Measurements from ENCODE around the gene UTY. TPM values are rescaled to one million over a fixed set of nuclear protein-coding genes. Genes with fewer than 3 reads are reported as not detected.

UTY gene
- total RNA-seq, 5 donors from 2014 or later (not counting 1 experiment from before 2014, with no cell fraction given): 0.06 to 104 (median 57.4) TPM; not detected in 1

- ChIA-PET CTCF (no interaction called here), POLR2A (no interaction called here)
- Histone ChIP-seq H3K27me3 (replicated peaks in 1 of 2; ENCODE audit: control insufficient read depth in 2 of 2, extremely low read depth in 1 of 2, insufficient read depth in 2 of 2, low read length in 1 of 2) (no peaks in the 10 kb centered on the region), H3K27ac (ENCODE audit: low read length) (no peak overlapping the region), H3K4me1 (ENCODE audit: control insufficient read depth in 1 of 2, extremely low read depth in 1 of 2, insufficient read depth in 2 of 2, low read length in 2 of 2) (peaks cover 0 to 5% of the 10 kb centered on the region in 2 experiments), H3K9me3 (no peaks in the 10 kb centered on the region), H3K4me3 (ENCODE audit: control insufficient read depth in 1 of 2, extremely low read depth in 1 of 2, low read length in 1 of 2) (no peak overlapping the region), H3K36me3 (ENCODE audit: control insufficient read depth in 2 of 2, extremely low read depth in 1 of 2, insufficient read depth in 1 of 2, low read length in 1 of 2) (peaks cover 0 to 8% of the 10 kb centered on the region in 2 donors)
- ATAC-seq (replicated peaks in 1 of 4) (no peak), DNase-seq (no peak)
- no CpG with 5 or more reads among the region's 3 CpGs for WGBS (ENCODE audit: insufficient coverage)
- H3K9me3 Mint-ChIP-seq: peaks cover 0 to 43% (median 0%) of the 10 kb centered on the region in 3 donors
- H3K27ac Mint-ChIP-seq: no peak overlapping the region
- peaks cover 0 to 60% (median 0%) of the 10 kb centered on the region in 3 donors for H3K4me1 Mint-ChIP-seq
- no peak overlapping the region for H3K4me3 Mint-ChIP-seq
- H3K36me3 Mint-ChIP-seq: peaks cover 76% of the 10 kb centered on the region
- H3K27me3 Mint-ChIP-seq: no peaks in the 10 kb centered on the region
Measured at GRCh38 chrY:13429551-13429950, 50.3 kb downstream of the UTY start.

GRCh38 chrY:13423281-13423732 lies 56.5 kb downstream of the UTY start:
- Mint-ChIP-seq H3K4me3 (no peak overlapping the region), H3K27me3 (no peaks in the 10 kb centered on the region), H3K4me1 (peaks cover 0 to 76% (median 0%) of the 10 kb centered on the region in 3 donors), H3K27ac (no peak overlapping the region), H3K36me3 (peaks cover 50% of the 10 kb centered on the region), H3K9me3 (peaks cover 0 to 17% (median 0%) of the 10 kb centered on the region in 3 donors)
- ChIA-PET POLR2A (no interaction called here), CTCF (no interaction called here)
- peaks cover 0 to 12% of the 10 kb centered on the region in 2 donors for H3K36me3 ChIP-seq (ENCODE audit: control insufficient read depth in 2 of 2, extremely low read depth in 1 of 2, insufficient read depth in 1 of 2, low read length in 1 of 2)
- H3K27ac ChIP-seq (ENCODE audit: low read length): no peak overlapping the region
- DNase-seq (no peak), ATAC-seq (replicated peaks in 1 of 4) (no peak)
- H3K27me3 ChIP-seq (replicated peaks in 1 of 2; ENCODE audit: control insufficient read depth in 2 of 2, extremely low read depth in 1 of 2, insufficient read depth in 2 of 2, low read length in 1 of 2): no peaks in the 10 kb centered on the region
- H3K9me3 ChIP-seq: no peaks in the 10 kb centered on the region
- 100% methylated on average over 1 of the region's 5 CpGs for WGBS (ENCODE audit: insufficient coverage)
- no peak overlapping the region for H3K4me3 ChIP-seq (ENCODE audit: control insufficient read depth in 1 of 2, extremely low read depth in 1 of 2, low read length in 1 of 2)
- peaks cover 0 to 11% of the 10 kb centered on the region in 2 experiments for H3K4me1 ChIP-seq (ENCODE audit: control insufficient read depth in 1 of 2, extremely low read depth in 1 of 2, insufficient read depth in 2 of 2, low read length in 2 of 2)

GRCh38 chrY:13416869-13417661 lies 62.8 kb downstream of the UTY start:
- CTCF ChIA-PET: no interaction called here
- H3K4me1 Mint-ChIP-seq: peaks cover 0 to 64% (median 0%) of the 10 kb centered on the region in 3 donors

GRCh38 chrY:13415556-13415955 lies 64.3 kb downstream of the UTY start:
- no peak for DNase-seq
- Histone ChIP-seq H3K4me1 (ENCODE audit: control insufficient read depth in 1 of 2, extremely low read depth in 1 of 2, insufficient read depth in 2 of 2, low read length in 2 of 2) (peaks cover 0 to 11% of the 10 kb centered on the region in 2 experiments), H3K27ac (ENCODE audit: low read length) (no peak overlapping the region), H3K36me3 (ENCODE audit: control insufficient read depth in 2 of 2, extremely low read depth in 1 of 2, insufficient read depth in 1 of 2, low read length in 1 of 2) (peaks cover 0 to 12% of the 10 kb centered on the region in 2 donors), H3K4me3 (ENCODE audit: control insufficient read depth in 1 of 2, extremely low read depth in 1 of 2, low read length in 1 of 2) (no peak overlapping the region), H3K27me3 (replicated peaks in 1 of 2; ENCODE audit: control insufficient read depth in 2 of 2, extremely low read depth in 1 of 2, insufficient read depth in 2 of 2, low read length in 1 of 2) (no peaks in the 10 kb centered on the region), H3K9me3 (no peaks in the 10 kb centered on the region)
- ChIA-PET POLR2A (no interaction called here), CTCF (no interaction called here)
- no peaks in the 10 kb centered on the region for H3K9me3 Mint-ChIP-seq
- H3K27ac Mint-ChIP-seq: no peak overlapping the region
- peaks cover 0 to 59% (median 0%) of the 10 kb centered on the region in 3 donors for H3K4me1 Mint-ChIP-seq
- ATAC-seq (replicated peaks in 1 of 4): no peak
- peaks cover 8% of the 10 kb centered on the region for H3K36me3 Mint-ChIP-seq
- H3K4me3 Mint-ChIP-seq: no peak overlapping the region
- no peaks in the 10 kb centered on the region for H3K27me3 Mint-ChIP-seq

More at GRCh38 chrY:13416869-13417661, 62.8 kb downstream of the UTY start:
- WGBS (ENCODE audit: insufficient coverage): no CpG with 5 or more reads among the region's 6 CpGs
- H3K36me3 ChIP-seq (ENCODE audit: control insufficient read depth in 2 of 2, extremely low read depth in 1 of 2, insufficient read depth in 1 of 2, low read length in 1 of 2): peaks cover 0 to 8% of the 10 kb centered on the region in 2 donors
- H3K27ac ChIP-seq (ENCODE audit: low read length): no peak overlapping the region
- DNase-seq (no peak), ATAC-seq (replicated peaks in 1 of 4) (no peak)
- H3K27ac Mint-ChIP-seq: peak overlapping the region in 1 of 2 donors; percentile 11
- POLR2A ChIA-PET: no interaction called here
- no peaks in the 10 kb centered on the region for H3K9me3 ChIP-seq
- no peaks in the 10 kb centered on the region for H3K27me3 Mint-ChIP-seq
- no peak overlapping the region for H3K4me3 ChIP-seq (ENCODE audit: control insufficient read depth in 1 of 2, extremely low read depth in 1 of 2, low read length in 1 of 2)
- H3K27me3 ChIP-seq (replicated peaks in 1 of 2; ENCODE audit: control insufficient read depth in 2 of 2, extremely low read depth in 1 of 2, insufficient read depth in 2 of 2, low read length in 1 of 2): no peaks in the 10 kb centered on the region
- H3K9me3 Mint-ChIP-seq: no peaks in the 10 kb centered on the region
- H3K4me3 Mint-ChIP-seq: no peak overlapping the region
- peaks cover 0 to 11% of the 10 kb centered on the region in 2 experiments for H3K4me1 ChIP-seq (ENCODE audit: control insufficient read depth in 1 of 2, extremely low read depth in 1 of 2, insufficient read depth in 2 of 2, low read length in 2 of 2)
- H3K36me3 Mint-ChIP-seq: peaks cover 8% of the 10 kb centered on the region

- Histone ChIP-seq H3K4me3 (ENCODE audit: control insufficient read depth in 1 of 2, extremely low read depth in 1 of 2, low read length in 1 of 2) (no peak overlapping the region), H3K27ac (ENCODE audit: low read length) (no peak overlapping the region), H3K4me1 (ENCODE audit: control insufficient read depth in 1 of 2, extremely low read depth in 1 of 2, insufficient read depth in 2 of 2, low read length in 2 of 2) (no peaks in the 10 kb centered on the region), H3K36me3 (ENCODE audit: control insufficient read depth in 2 of 2, extremely low read depth in 1 of 2, insufficient read depth in 1 of 2, low read length in 1 of 2) (peaks cover 0 to 2% of the 10 kb centered on the region in 2 donors), H3K9me3 (no peaks in the 10 kb centered on the region), H3K27me3 (replicated peaks in 1 of 2; ENCODE audit: control insufficient read depth in 2 of 2, extremely low read depth in 1 of 2, insufficient read depth in 2 of 2, low read length in 1 of 2) (no peaks in the 10 kb centered on the region)
- POLR2A ChIA-PET: no interaction called here
- Mint-ChIP-seq H3K27me3 (no peaks in the 10 kb centered on the region), H3K4me3 (no peak overlapping the region), H3K4me1 (peaks cover 0 to 31% (median 0%) of the 10 kb centered on the region in 3 donors), H3K36me3 (peaks cover 8% of the 10 kb centered on the region), H3K9me3 (no peaks in the 10 kb centered on the region), H3K27ac (no peak overlapping the region)
- whole genome bisulfite sequencing (ENCODE audit: insufficient coverage): no CpG with 5 or more reads among the region's 2 CpGs
- DNase-seq: no peak
- CTCF ChIA-PET: no interaction called here
- no peak for ATAC-seq (replicated peaks in 1 of 4)
Measured at GRCh38 chrY:13398876-13399275, 81.0 kb downstream of the UTY start.

GRCh38 chrY:13381110-13381683 lies 98.6 kb downstream of the UTY start:
- H3K4me1 ChIP-seq (ENCODE audit: control insufficient read depth in 1 of 2, extremely low read depth in 1 of 2, insufficient read depth in 2 of 2, low read length in 2 of 2): peaks cover 0 to 4% of the 10 kb centered on the region in 2 experiments
- ATAC-seq (replicated peaks in 1 of 4) (no peak), DNase-seq (peak in 1 of 35 experiments; percentile 16)
- no peak overlapping the region for H3K27ac ChIP-seq (ENCODE audit: low read length)
- peaks cover 0 to 38% (median 0%) of the 10 kb centered on the region in 3 donors for H3K4me1 Mint-ChIP-seq
- ChIA-PET CTCF (no interaction called here), POLR2A (no interaction called here)
- 50% methylated on average over 3 of the region's 7 CpGs for WGBS (ENCODE audit: insufficient coverage)
- H3K36me3 Mint-ChIP-seq: peaks cover 23% of the 10 kb centered on the region
- H3K27me3 Mint-ChIP-seq: no peaks in the 10 kb centered on the region
- peak overlapping the region in 1 of 2 donors; percentile 71 for H3K27ac Mint-ChIP-seq
- peaks cover 0 to 5% of the 10 kb centered on the region in 2 donors for H3K36me3 ChIP-seq (ENCODE audit: control insufficient read depth in 2 of 2, extremely low read depth in 1 of 2, insufficient read depth in 1 of 2, low read length in 1 of 2)
- H3K4me3 ChIP-seq (ENCODE audit: control insufficient read depth in 1 of 2, extremely low read depth in 1 of 2, low read length in 1 of 2): no peak overlapping the region
- no peaks in the 10 kb centered on the region for H3K27me3 ChIP-seq (replicated peaks in 1 of 2; ENCODE audit: control insufficient read depth in 2 of 2, extremely low read depth in 1 of 2, insufficient read depth in 2 of 2, low read length in 1 of 2)
- peaks cover 0 to 10% (median 0%) of the 10 kb centered on the region in 3 donors for H3K9me3 Mint-ChIP-seq
- no peak overlapping the region for H3K4me3 Mint-ChIP-seq
- no peaks in the 10 kb centered on the region for H3K9me3 ChIP-seq

All from T-cell (primary cell).